Body of pancreas (tissue), 4 donors: ENCODE measurements around the gene TSSK1B. TPM values are rescaled to one million over a fixed set of nuclear protein-coding genes. Genes with fewer than 3 reads are reported as not detected.
"Not testable (repeated sequence)": the region's sequence is repeated elsewhere in the genome, so short reads cannot be mapped to it uniquely, and the experiment has no call there.

Experiments
- ATAC-seq: fragments of 150-250 bp; one replicate; pipeline ENCODE4 v1.9.1; 2016
- DNase-seq, 4 donors: peaks; one replicate each; pipeline ENCODE4 v3.0.0-alpha.2; 2019
- H3K27ac ChIP-seq, 4 donors: fragments of 200-600 bp; sonication (generic); 1 replicate in 3 of 4; 2 replicates in 1 of 4; pipeline versions ENCODE4 v1.5.1 to v1.6.1; 2016 to 2019; ENCODE audit warnings: mild to moderate bottlenecking in 1 of 4, mixed read lengths in 1 of 4, moderate library complexity in 1 of 4
- H3K27me3 ChIP-seq, 2 donors: fragments of 200-600 bp; sonication (generic); one replicate each; pipeline ENCODE4 v1.6.0; 2016; ENCODE audit warnings: mild to moderate bottlenecking in 1 of 2
- H3K36me3 ChIP-seq, 2 donors: fragments of 200-600 bp; sonication (generic); replicated peaks in 1 of 2; 2 replicates each; pipeline ENCODE4 v1.5.1; 2016; ENCODE audit warnings: low read depth in 2 of 2; ENCODE audit not compliant: insufficient read depth in 1 of 2
- H3K4me1 ChIP-seq: fragments of 200-600 bp; sonication (generic); one replicate; pipeline ENCODE4 v1.6.0; 2016
- H3K4me3 ChIP-seq, 2 donors: fragments of 200-600 bp; sonication (generic); 1 replicate in 1 of 2; 2 replicates in 1 of 2; pipeline ENCODE4 v1.5.1; 2016 to 2019
- H3K9me3 ChIP-seq, 3 donors: fragments of 200-600 bp; sonication (generic); 1 replicate in 2 of 3; 2 replicates in 1 of 3; pipeline ENCODE4 v1.5.1; 2016
- CTCF ChIP-seq, 7 experiments: fragments of 450-650 bp in 4 of 7; fragments of 200-600 bp in 3 of 7; sonication (generic) in 3 of 7; IDR thresholded peaks; one replicate each; pipeline ENCODE4 v1.5.1; 2016 to 2019; ENCODE audit warnings: antibody characterized with exemption in 7 of 7
- POLR2A ChIP-seq, 3 donors: fragments of 450-650 bp; IDR thresholded peaks; one replicate each; pipeline ENCODE4 v1.6.1; 2016; ENCODE audit warnings: antibody characterized with exemption in 3 of 3, mild to moderate bottlenecking in 2 of 3
- WGBS, 2 donors: methylation state at CpG; one replicate each; pipeline ENCODE4 v1.1.5; 2017; 5-methylcytosine and 5-hydroxymethylcytosine counted together
- intact Hi-C: fragments of 100-400 bp; cut with DNase I; formaldehyde crosslinking; loops from one replicate; pipeline ENCODE4 v1.15.1; 2023
- total RNA-seq, 2 donors: library from RNA; depleted of rRNA; stranded (reverse); fragments of >200 nt; gene quantifications; one replicate each; pipeline ENCODE4 v1.1.0, GENCODE V29; 2016

TSSK1B gene
- total RNA-seq, result not detected

- no peaks in the 10 kb centered on the region for H3K27me3 ChIP-seq
- DNase-seq (no peak), ATAC-seq (no peak)
- H3K27ac ChIP-seq, result no peak within 1 kb of the TSS
- H3K4me1 ChIP-seq, result no peaks in the 10 kb centered on the region
- no peaks in the 10 kb centered on the region for H3K9me3 ChIP-seq
- TF ChIP-seq CTCF (IDR thresholded peaks at IDR 0.05), result no peak
- no peak for TF ChIP-seq POLR2A (IDR thresholded peaks at IDR 0.05)
- intact Hi-C loops, result no loop called here
- WGBS, 2 donors, result 90 to 100% methylated on average over 1 to 3 of the region's 3 CpGs
- H3K4me3 ChIP-seq, result no peak within 1 kb of the TSS
- H3K36me3 ChIP-seq, result no peaks in the 10 kb centered on the region
Observed at GRCh38 chr5:113434889-113435288, at the start of gene TSSK1B. Gene TSSK1B (minus strand): TSS chr5:113434989. CDS start chr5:113434839, 150 bp downstream.

GRCh38 chr5:113480243-113480642 lies 45.5 kb upstream of the TSSK1B start:
- H3K9me3 ChIP-seq, result no peaks in the 10 kb centered on the region
- WGBS, 2 donors, result 55 to 58% methylated on average over 5 of the region's 5 CpGs
- no peak for TF ChIP-seq POLR2A (IDR thresholded peaks at IDR 0.05)
- no peak for TF ChIP-seq CTCF (IDR thresholded peaks at IDR 0.05)
- intact Hi-C loops, result no loop called here
- H3K27me3 ChIP-seq, result no peaks in the 10 kb centered on the region
- no peak overlapping the region for H3K4me3 ChIP-seq
- no peaks in the 10 kb centered on the region for H3K36me3 ChIP-seq
- DNase-seq (no peak), ATAC-seq (no peak)
- H3K4me1 ChIP-seq, result no peaks in the 10 kb centered on the region
- no peak overlapping the region for H3K27ac ChIP-seq

GRCh38 chr5:113478691-113479090 lies 43.9 kb upstream of the TSSK1B start:
- no peaks in the 10 kb centered on the region for H3K9me3 ChIP-seq
- intact Hi-C loops, result no loop called here
- ATAC-seq, result no peak
- no peaks in the 10 kb centered on the region for H3K36me3 ChIP-seq
- H3K4me1 ChIP-seq, result no peaks in the 10 kb centered on the region
- 33 to 41% methylated on average over 3 of the region's 3 CpGs for WGBS, 2 donors
- no peak for DNase-seq
- no peak for TF ChIP-seq CTCF (IDR thresholded peaks at IDR 0.05)
- no peak for TF ChIP-seq POLR2A (IDR thresholded peaks at IDR 0.05)
- no peak overlapping the region for H3K4me3 ChIP-seq
- no peaks in the 10 kb centered on the region for H3K27me3 ChIP-seq
- no peak overlapping the region for H3K27ac ChIP-seq

GRCh38 chr5:113474100-113474728 lies 39.4 kb upstream of the TSSK1B start:
- H3K36me3 ChIP-seq, result no peaks in the 10 kb centered on the region
- no peak for TF ChIP-seq POLR2A (IDR thresholded peaks at IDR 0.05)
- no peak for TF ChIP-seq CTCF (IDR thresholded peaks at IDR 0.05)
- 38 to 46% methylated on average over 5 of the region's 5 CpGs for WGBS, 2 donors
- no peak overlapping the region for H3K4me3 ChIP-seq
- no peak overlapping the region for H3K27ac ChIP-seq
- H3K4me1 ChIP-seq, result no peaks in the 10 kb centered on the region
- no peak for ATAC-seq
- DNase-seq, result no peak
- H3K9me3 ChIP-seq, result no peaks in the 10 kb centered on the region
- intact Hi-C loops, result no loop called here
- no peaks in the 10 kb centered on the region for H3K27me3 ChIP-seq

GRCh38 chr5:113463032-113463431 lies 28.2 kb upstream of the TSSK1B start:
- Histone ChIP-seq H3K36me3 (no peaks in the 10 kb centered on the region), H3K27ac (no peak overlapping the region), H3K4me1 (no peaks in the 10 kb centered on the region), H3K4me3 (no peak overlapping the region), H3K27me3 (no peaks in the 10 kb centered on the region), H3K9me3 (no peaks in the 10 kb centered on the region)
- TF ChIP-seq POLR2A (IDR thresholded peaks at IDR 0.05) (no peak), CTCF (IDR thresholded peaks at IDR 0.05) (no peak)
- DNase-seq, result no peak
- intact Hi-C loops, result no loop called here
- ATAC-seq, result no peak

GRCh38 chr5:113457106-113457505 lies 22.3 kb upstream of the TSSK1B start:
- 91 to 94% methylated on average over 11 to 20 of the region's 21 CpGs for WGBS, 2 donors

More at GRCh38 chr5:113457106-113457505, 22.3 kb upstream of the TSSK1B start:
- H3K36me3 ChIP-seq, DNase-seq, ATAC-seq, H3K4me3 ChIP-seq, H3K4me1 ChIP-seq, H3K27me3 ChIP-seq, H3K9me3 ChIP-seq, H3K27ac ChIP-seq, intact Hi-C loops: not testable (repeated sequence)
